Activated CD8-positive, alpha-beta T cell treated with anti-CD3 and anti-CD28 coated beads for 36 hours (primary cell): ENCODE results near the gene CIZ1. TPM values are rescaled to one million over a fixed set of nuclear protein-coding genes. Genes with fewer than 3 reads are reported as not detected.
A peak's percentile ranks its signal among the peaks of the same experiment; 100 is the strongest.

Experiments
- ATAC-seq: fragments of 200-7000 bp; cut with Tn5 transposase; one replicate; pipeline ENCODE4 v1.10.0; 2021; ENCODE audit warnings: mild to moderate bottlenecking, moderate library complexity
- CTCF ChIA-PET: fragments of 350-600 bp; sonication (Branson Sonifier 250); formaldehyde crosslinking; loops from one replicate; lab custom pipeline; 2021; ENCODE audit warnings: antibody characterized with exemption; lab: Charles Lee
- POLR2A ChIA-PET: fragments of 350-600 bp; sonication (Branson Sonifier 250); formaldehyde crosslinking; loops from one replicate; lab custom pipeline; 2021; ENCODE audit warnings: antibody characterized with exemption; lab: Charles Lee
- DNase-seq: peaks from one replicate; pipeline ENCODE4 v3.0.0-alpha.2; 2020
- H3K27ac Mint-ChIP-seq: one replicate; pipeline ENCODE4 v1.8.0; 2021; ENCODE audit warnings: mild to moderate bottlenecking, mixed read lengths
- H3K27me3 Mint-ChIP-seq: one replicate; pipeline ENCODE4 v1.8.0; 2021; ENCODE audit warnings: mixed read lengths
- H3K36me3 Mint-ChIP-seq: one replicate; pipeline ENCODE4 v1.8.0; 2021; ENCODE audit warnings: low read depth, mixed read lengths
- H3K4me1 Mint-ChIP-seq: one replicate; pipeline ENCODE4 v1.8.0; 2021; ENCODE audit warnings: low read depth, mixed read lengths
- H3K4me3 Mint-ChIP-seq: one replicate; pipeline ENCODE4 v1.8.0; 2021; ENCODE audit warnings: mild to moderate bottlenecking, moderate library complexity, mixed read lengths
- H3K9me3 Mint-ChIP-seq: one replicate; pipeline ENCODE4 v1.8.0; 2021; ENCODE audit warnings: mixed read lengths
- intact Hi-C: fragments of 100-400 bp; cut with micrococcal nuclease; formaldehyde crosslinking; loops from one replicate; pipeline ENCODE4 v1.10.0; 2022
- total RNA-seq, 2 experiments: library from RNA; stranded (reverse); gene quantifications; one replicate each; pipeline ENCODE4 v1.2.3, GENCODE V29; 2021
- TF ChIP-seq, protein P1 (sequence below): fragments of 200-600 bp; IDR thresholded peaks from one replicate; pipeline ENCODE4 v1.8.0; 2022; ENCODE audit warnings: antibody characterized with exemption, mild to moderate bottlenecking

The CIZ1 gene
- total RNA-seq, 2 experiments from 2014 or later: 75.7 to 77.1 TPM

DNA sequence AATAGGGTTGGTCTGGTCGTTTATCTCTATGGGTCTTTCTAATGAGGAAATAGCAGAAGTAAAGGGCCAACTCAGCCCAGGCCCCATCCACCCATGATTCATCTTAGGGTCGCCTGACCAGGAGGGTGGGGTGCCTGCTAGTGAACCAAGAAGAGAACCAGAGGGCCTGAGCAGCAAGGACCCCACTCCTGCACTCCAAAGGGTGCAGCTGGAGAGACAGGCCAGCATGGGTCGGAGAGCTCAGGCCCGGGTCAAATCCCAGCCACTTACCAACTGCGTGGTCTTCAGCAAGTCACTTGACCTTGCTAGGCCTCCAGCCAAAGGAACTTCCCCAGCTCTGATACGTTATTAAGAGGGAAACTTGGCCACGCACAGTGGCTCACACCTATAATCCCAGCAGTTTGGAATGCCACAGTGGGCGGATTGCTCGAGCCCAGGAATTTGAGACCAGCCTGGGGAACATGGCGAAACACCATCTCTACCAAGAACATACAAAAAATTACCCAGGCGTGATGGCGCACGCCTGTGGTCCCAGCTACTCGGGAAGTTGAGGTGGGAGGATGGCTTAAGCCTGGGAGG is 27.0 kb downstream of the CIZ1 start:
- DNase-seq (no peak), ATAC-seq (no peak)
- H3K36me3 Mint-ChIP-seq: peaks cover 29% of the 10 kb centered on the region
- intact Hi-C loops: no loop called here
- POLR2A ChIA-PET: no interaction called here
- CTCF ChIA-PET: no interaction called here
- no peaks in the 10 kb centered on the region for H3K9me3 Mint-ChIP-seq
- H3K27ac Mint-ChIP-seq: peak overlapping the region; percentile 20
- TF ChIP-seq, protein P1, sequence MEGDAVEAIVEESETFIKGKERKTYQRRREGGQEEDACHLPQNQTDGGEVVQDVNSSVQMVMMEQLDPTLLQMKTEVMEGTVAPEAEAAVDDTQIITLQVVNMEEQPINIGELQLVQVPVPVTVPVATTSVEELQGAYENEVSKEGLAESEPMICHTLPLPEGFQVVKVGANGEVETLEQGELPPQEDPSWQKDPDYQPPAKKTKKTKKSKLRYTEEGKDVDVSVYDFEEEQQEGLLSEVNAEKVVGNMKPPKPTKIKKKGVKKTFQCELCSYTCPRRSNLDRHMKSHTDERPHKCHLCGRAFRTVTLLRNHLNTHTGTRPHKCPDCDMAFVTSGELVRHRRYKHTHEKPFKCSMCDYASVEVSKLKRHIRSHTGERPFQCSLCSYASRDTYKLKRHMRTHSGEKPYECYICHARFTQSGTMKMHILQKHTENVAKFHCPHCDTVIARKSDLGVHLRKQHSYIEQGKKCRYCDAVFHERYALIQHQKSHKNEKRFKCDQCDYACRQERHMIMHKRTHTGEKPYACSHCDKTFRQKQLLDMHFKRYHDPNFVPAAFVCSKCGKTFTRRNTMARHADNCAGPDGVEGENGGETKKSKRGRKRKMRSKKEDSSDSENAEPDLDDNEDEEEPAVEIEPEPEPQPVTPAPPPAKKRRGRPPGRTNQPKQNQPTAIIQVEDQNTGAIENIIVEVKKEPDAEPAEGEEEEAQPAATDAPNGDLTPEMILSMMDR: no peak
- no peak overlapping the region for H3K4me3 Mint-ChIP-seq
- no peaks in the 10 kb centered on the region for H3K27me3 Mint-ChIP-seq
- peaks cover 21% of the 10 kb centered on the region for H3K4me1 Mint-ChIP-seq

DNA sequence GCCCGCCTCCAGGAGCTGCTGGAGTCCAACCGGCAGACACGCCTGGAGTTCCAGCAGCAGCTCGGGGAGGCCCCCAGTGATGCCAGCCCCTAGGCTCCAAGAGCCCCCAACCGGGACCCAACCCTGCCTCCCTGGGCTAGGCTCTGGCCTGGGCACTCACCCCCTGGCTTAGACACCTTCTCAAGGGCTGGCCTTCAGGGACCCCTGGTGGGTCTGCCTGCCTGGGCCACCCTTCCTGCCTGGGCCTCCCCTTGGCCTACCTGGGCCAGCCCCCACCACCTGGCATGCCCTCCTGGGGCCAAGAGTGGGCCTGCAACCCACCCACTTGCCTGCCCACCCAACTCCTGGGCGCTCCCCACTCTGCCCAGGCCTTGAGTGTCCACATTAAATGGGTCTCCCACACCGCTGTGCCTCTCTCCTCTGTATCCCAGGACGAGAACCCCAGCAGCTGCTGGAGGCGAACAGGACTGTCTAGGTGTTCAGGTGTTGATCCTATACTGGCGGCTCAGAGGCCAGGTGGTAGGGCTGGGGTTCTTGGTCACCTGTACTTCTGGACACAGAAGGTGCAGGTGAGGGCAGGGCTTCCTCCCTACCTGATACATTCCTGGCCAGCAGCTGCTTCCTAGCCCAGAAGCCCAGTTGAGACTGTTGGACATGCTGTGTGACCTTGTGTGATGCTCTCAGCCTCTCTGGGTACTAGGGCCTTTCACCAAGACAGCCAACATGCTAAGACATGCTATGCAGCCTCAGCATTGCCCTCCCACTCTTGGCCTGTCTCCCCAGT is 27.7 kb downstream of the CIZ1 start:
- H3K36me3 Mint-ChIP-seq: peaks cover 28% of the 10 kb centered on the region
- ATAC-seq (no peak), DNase-seq (no peak)
- no peak overlapping the region for H3K4me3 Mint-ChIP-seq
- peak overlapping the region; percentile 20 for H3K27ac Mint-ChIP-seq
- no peaks in the 10 kb centered on the region for H3K27me3 Mint-ChIP-seq
- POLR2A ChIA-PET: no interaction called here
- H3K9me3 Mint-ChIP-seq: no peaks in the 10 kb centered on the region
- CTCF ChIA-PET: no interaction called here
- intact Hi-C loops: no loop called here
- H3K4me1 Mint-ChIP-seq: peaks cover 24% of the 10 kb centered on the region
- TF ChIP-seq, protein P1: no peak

DNA sequence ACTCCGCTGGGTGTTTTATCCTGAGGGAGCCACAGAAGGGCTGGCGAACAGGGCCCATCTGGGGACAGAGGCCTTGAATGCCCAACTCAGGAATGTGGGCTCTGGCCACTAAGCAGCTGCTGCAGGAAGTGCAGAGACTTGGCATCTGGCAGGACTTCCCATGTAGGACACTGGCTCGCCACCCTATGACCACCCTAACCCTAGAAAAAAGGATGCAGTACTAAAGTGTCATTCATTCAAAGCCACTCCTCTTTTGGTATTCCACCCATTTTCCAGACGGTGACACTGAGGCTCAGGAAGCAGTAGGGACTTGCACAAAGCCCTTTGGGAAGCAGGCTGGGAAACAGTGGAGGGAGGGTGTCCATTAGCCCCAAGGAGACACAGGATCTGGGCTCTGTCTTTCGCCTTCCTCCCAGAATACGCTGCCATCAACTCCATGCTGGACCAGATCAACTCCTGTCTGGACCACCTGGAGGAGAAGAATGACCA is 28.3 kb downstream of the CIZ1 start:
- DNase-seq (no peak), ATAC-seq (no peak)
- intact Hi-C loops: no loop called here
- no peaks in the 10 kb centered on the region for H3K9me3 Mint-ChIP-seq
- POLR2A ChIA-PET: interaction anchor here (0.9 kb wide), 1 partner anchor 33 kb away, joined by 3 read pairs; no protein-coding TSS in a partner anchor
- CTCF ChIA-PET: no interaction called here
- TF ChIP-seq, protein P1: no peak
- peaks cover 24% of the 10 kb centered on the region for H3K4me1 Mint-ChIP-seq
- peaks cover 26% of the 10 kb centered on the region for H3K36me3 Mint-ChIP-seq
- H3K27ac Mint-ChIP-seq: no peak overlapping the region
- H3K27me3 Mint-ChIP-seq: no peaks in the 10 kb centered on the region
- no peak overlapping the region for H3K4me3 Mint-ChIP-seq

DNA sequence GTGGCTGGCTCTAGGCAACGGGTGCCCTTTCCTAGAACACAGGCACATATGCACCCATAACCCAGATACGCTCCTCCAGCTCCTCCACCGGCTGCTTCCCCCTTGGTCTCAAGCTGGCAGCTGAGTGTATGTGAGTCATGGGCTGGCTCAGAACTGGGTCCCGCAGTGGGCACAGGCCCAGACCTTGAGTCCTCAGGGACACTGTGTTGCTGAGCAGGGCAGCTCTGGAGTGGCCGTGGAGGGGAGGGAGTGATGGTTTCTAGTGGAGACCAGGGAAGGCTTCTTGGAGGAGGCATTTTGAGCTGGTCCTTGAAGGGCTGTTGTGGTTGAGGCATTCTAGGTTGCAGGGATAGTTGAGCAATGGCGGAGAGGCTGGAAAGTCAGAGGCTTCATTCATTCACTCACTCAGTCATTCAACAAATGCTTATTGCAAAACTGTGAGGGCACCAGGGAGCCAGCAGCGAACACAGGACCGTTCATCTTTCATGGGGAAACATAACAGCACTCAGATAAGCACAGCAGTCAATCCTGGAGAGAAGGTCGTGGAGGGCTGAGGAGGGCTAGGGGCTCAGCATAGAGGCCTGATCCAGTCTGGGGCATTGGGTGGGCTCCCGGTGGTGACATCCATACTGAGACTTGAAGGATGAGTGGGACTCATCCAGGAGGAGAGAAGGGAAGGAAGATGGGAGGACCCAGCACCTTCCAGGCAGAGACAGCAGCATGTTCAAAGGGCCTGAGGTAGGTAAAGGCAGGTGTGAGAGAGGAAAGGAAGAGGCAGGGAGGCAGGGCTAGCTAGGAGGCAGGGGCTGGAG is 29.0 kb downstream of the CIZ1 start:
- Mint-ChIP-seq H3K27ac (peak overlapping the region; percentile 14), H3K9me3 (no peaks in the 10 kb centered on the region), H3K27me3 (no peaks in the 10 kb centered on the region), H3K4me1 (peaks cover 24% of the 10 kb centered on the region), H3K4me3 (peak overlapping the region; percentile 81), H3K36me3 (peaks cover 26% of the 10 kb centered on the region)
- intact Hi-C loops: no loop called here
- TF ChIP-seq, protein P1: no peak
- DNase-seq (no peak), ATAC-seq (no peak)
- POLR2A ChIA-PET: interaction anchor here (0.6 to 1.8 kb wide), 3 partner anchors 10 to 33 kb away, joined by 3 to 4 read pairs (median 3); no protein-coding TSS in a partner anchor
- CTCF ChIA-PET: interaction anchor here (1.6 kb wide), 1 partner anchor 13 kb away, joined by 4 read pairs; no protein-coding TSS in a partner anchor
